Stimulated activated naive CD8-positive, alpha-beta T cell treated with anti-CD3 and anti-CD28 coated beads, Interleukin-15, amount 100 ng/mL, for 72 hours (primary cell): ENCODE results near the gene TSPAN8.
"Not testable (repeated sequence)": the region's sequence is repeated elsewhere in the genome, so short reads cannot be mapped to it uniquely, and the experiment has no call there.

Source experiments
- ATAC-seq: fragments of 150-1000 bp; cut with Tn5 transposase; 2 replicates; pipeline ENCODE4 v1.10.0; 2021; ENCODE audit warnings: mild to moderate bottlenecking, moderate library complexity
- DNase-seq, 2 donors: peaks; one replicate each; pipeline ENCODE4 v3.0.0; 2021 to 2022
- H3K27ac Mint-ChIP-seq, 2 donors: one replicate each; pipeline ENCODE4 v1.8.0; 2022; ENCODE audit warnings: mild to moderate bottlenecking in 2 of 2, mixed read lengths in 2 of 2, moderate library complexity in 2 of 2
- H3K27me3 Mint-ChIP-seq: one replicate; pipeline ENCODE4 v1.8.0; 2022; ENCODE audit warnings: mixed read lengths
- H3K4me1 Mint-ChIP-seq: one replicate; pipeline ENCODE4 v1.8.0; 2022; ENCODE audit warnings: mild to moderate bottlenecking, mixed read lengths
- H3K4me3 Mint-ChIP-seq, 2 donors: one replicate each; pipeline ENCODE4 v1.8.0; 2022; ENCODE audit warnings: mild to moderate bottlenecking in 2 of 2, mixed read lengths in 2 of 2, moderate library complexity in 1 of 2
- H3K9me3 Mint-ChIP-seq, 2 donors: one replicate each; pipeline ENCODE4 v1.8.0; 2022; ENCODE audit warnings: mixed read lengths in 2 of 2

Gene TSPAN8

GRCh38 chr12:71174146-71174545 lies 16.3 kb upstream of the TSPAN8 start:
- H3K4me1 Mint-ChIP-seq = no peaks in the 10 kb centered on the region

GRCh38 chr12:71170456-71170855 lies 12.7 kb upstream of the TSPAN8 start:
- no peak overlapping the region for H3K27ac Mint-ChIP-seq
- peaks cover 7% of the 10 kb centered on the region for H3K27me3 Mint-ChIP-seq
- ATAC-seq (no peak), DNase-seq (no peak)
- H3K4me1 Mint-ChIP-seq = no peaks in the 10 kb centered on the region
- no peak overlapping the region for H3K4me3 Mint-ChIP-seq
- H3K9me3 Mint-ChIP-seq = peaks cover 4 to 16% of the 10 kb centered on the region in 2 donors

More at GRCh38 chr12:71174146-71174545, 16.3 kb upstream of the TSPAN8 start:
- H3K27me3 Mint-ChIP-seq = peaks cover 7% of the 10 kb centered on the region
- no peak for ATAC-seq
- peaks cover 0 to 9% of the 10 kb centered on the region in 2 donors for H3K9me3 Mint-ChIP-seq
- H3K27ac Mint-ChIP-seq = no peak overlapping the region
- H3K4me3 Mint-ChIP-seq = no peak overlapping the region
- no peak for DNase-seq

- DNase-seq (no peak), ATAC-seq (no peak)
- H3K27me3 Mint-ChIP-seq = peaks cover 4% of the 10 kb centered on the region
- no peak overlapping the region for H3K4me3 Mint-ChIP-seq
- no peaks in the 10 kb centered on the region for H3K4me1 Mint-ChIP-seq
- peaks cover 4 to 22% of the 10 kb centered on the region in 2 donors for H3K9me3 Mint-ChIP-seq
- no peak overlapping the region for H3K27ac Mint-ChIP-seq
Measured at GRCh38 chr12:71169286-71169685, 11.5 kb upstream of the TSPAN8 start.

GRCh38 chr12:71166862-71167496 lies 9.2 kb upstream of the TSPAN8 start:
- DNase-seq (no peak), ATAC-seq (no peak)
- Mint-ChIP-seq H3K4me1 (no peaks in the 10 kb centered on the region), H3K27ac (no peak overlapping the region), H3K4me3 (no peak overlapping the region), H3K9me3 (peaks cover 4 to 22% of the 10 kb centered on the region in 2 donors), H3K27me3 (no peaks in the 10 kb centered on the region)

GRCh38 chr12:71166280-71166679 lies 8.5 kb upstream of the TSPAN8 start:
- no peaks in the 10 kb centered on the region for H3K4me1 Mint-ChIP-seq
- no peaks in the 10 kb centered on the region for H3K27me3 Mint-ChIP-seq
- H3K27ac Mint-ChIP-seq = no peak overlapping the region
- H3K4me3 Mint-ChIP-seq = no peak overlapping the region
- DNase-seq (no peak), ATAC-seq (peak; percentile 53)
- peaks cover 4 to 22% of the 10 kb centered on the region in 2 donors for H3K9me3 Mint-ChIP-seq

- DNase-seq, ATAC-seq, H3K27ac Mint-ChIP-seq, H3K27me3 Mint-ChIP-seq, H3K4me1 Mint-ChIP-seq, H3K4me3 Mint-ChIP-seq: not testable (repeated sequence)
- peaks cover 9 to 22% of the 10 kb centered on the region in 2 donors for H3K9me3 Mint-ChIP-seq
Measured at GRCh38 chr12:71165780-71166179, 8.0 kb upstream of the TSPAN8 start.

GRCh38 chr12:71164568-71165197 lies 6.9 kb upstream of the TSPAN8 start:
- no peak for DNase-seq
- Mint-ChIP-seq H3K9me3 (peaks cover 11 to 22% of the 10 kb centered on the region in 2 donors), H3K4me3 (no peak overlapping the region), H3K27ac (no peak overlapping the region), H3K4me1 (no peaks in the 10 kb centered on the region), H3K27me3 (no peaks in the 10 kb centered on the region)
- ATAC-seq = no peak

- Mint-ChIP-seq H3K4me1 (no peaks in the 10 kb centered on the region), H3K27me3 (no peaks in the 10 kb centered on the region), H3K27ac (no peak overlapping the region), H3K4me3 (no peak overlapping the region), H3K9me3 (peaks cover 11 to 22% of the 10 kb centered on the region in 2 donors)
- DNase-seq (no peak), ATAC-seq (no peak)
Measured at GRCh38 chr12:71164166-71164565, 6.4 kb upstream of the TSPAN8 start.

GRCh38 chr12:71162832-71163763 lies 5.3 kb upstream of the TSPAN8 start:
- Mint-ChIP-seq H3K9me3 (peaks cover 11 to 16% of the 10 kb centered on the region in 2 donors), H3K27me3 (no peaks in the 10 kb centered on the region), H3K27ac (no peak overlapping the region)

GRCh38 chr12:71161591-71161990 lies 3.8 kb upstream of the TSPAN8 start:
- peaks cover 6 to 7% of the 10 kb centered on the region in 2 donors for H3K9me3 Mint-ChIP-seq
- DNase-seq (no peak), ATAC-seq (no peak)
- no peaks in the 10 kb centered on the region for H3K27me3 Mint-ChIP-seq
- H3K4me1 Mint-ChIP-seq = no peaks in the 10 kb centered on the region
- no peak overlapping the region for H3K4me3 Mint-ChIP-seq
- H3K27ac Mint-ChIP-seq = no peak overlapping the region

More at GRCh38 chr12:71162832-71163763, 5.3 kb upstream of the TSPAN8 start:
- DNase-seq (no peak), ATAC-seq (no peak)
- Mint-ChIP-seq H3K4me3 (no peak overlapping the region), H3K4me1 (no peaks in the 10 kb centered on the region)

- ATAC-seq = no peak
- H3K27me3 Mint-ChIP-seq = no peaks in the 10 kb centered on the region
- no peak overlapping the region for H3K27ac Mint-ChIP-seq
- H3K9me3 Mint-ChIP-seq = peaks cover 6 to 7% of the 10 kb centered on the region in 2 donors
- H3K4me3 Mint-ChIP-seq = no peak overlapping the region
- DNase-seq = no peak
- no peaks in the 10 kb centered on the region for H3K4me1 Mint-ChIP-seq
Measured at GRCh38 chr12:71160585-71160984, 2.8 kb upstream of the TSPAN8 start.

GRCh38 chr12:71159878-71160277 lies 2.1 kb upstream of the TSPAN8 start:
- Mint-ChIP-seq H3K9me3 (peaks cover under 1 to 6% of the 10 kb centered on the region in 2 donors), H3K4me3 (no peak overlapping the region), H3K27ac (no peak overlapping the region), H3K4me1 (no peaks in the 10 kb centered on the region), H3K27me3 (no peaks in the 10 kb centered on the region)
- DNase-seq (no peak), ATAC-seq (no peak)

GRCh38 chr12:71159264-71159663 lies 1.5 kb upstream of the TSPAN8 start:
- Mint-ChIP-seq H3K27ac (no peak overlapping the region), H3K27me3 (no peaks in the 10 kb centered on the region), H3K4me3 (no peak overlapping the region), H3K4me1 (no peaks in the 10 kb centered on the region), H3K9me3 (peaks cover 0 to 6% of the 10 kb centered on the region in 2 donors)
- no peak for DNase-seq
- ATAC-seq = no peak

GRCh38 chr12:71158361-71158882 lies 623 bp upstream of the TSPAN8 start:
- DNase-seq (no peak), ATAC-seq (no peak)
- Mint-ChIP-seq H3K27ac (no peak overlapping the region), H3K9me3 (peaks cover 0 to 6% of the 10 kb centered on the region in 2 donors), H3K4me1 (no peaks in the 10 kb centered on the region), H3K27me3 (no peaks in the 10 kb centered on the region), H3K4me3 (no peak overlapping the region)

GRCh38 chr12:71155225-71155624 lies 2.6 kb downstream of the TSPAN8 start:
- Mint-ChIP-seq H3K4me3 (no peak overlapping the region), H3K27me3 (no peaks in the 10 kb centered on the region), H3K9me3 (peaks cover 6 to 10% of the 10 kb centered on the region in 2 donors), H3K27ac (no peak overlapping the region), H3K4me1 (no peaks in the 10 kb centered on the region)
- DNase-seq (no peak), ATAC-seq (no peak)
